Liver (tissue), 3 donors: ENCODE results near the gene CBX5.

Source experiments
- ATF3 ChIP-seq: IDR thresholded peaks from 2 replicates; pipeline ENCODE4 v1.6.1; 2016; ENCODE audit warnings: antibody characterized with exemption
- CTCF ChIP-seq: fragments of 150-350 bp; IDR thresholded peaks from 2 replicates; pipeline ENCODE4 v1.5.1; 2017; ENCODE audit warnings: improper control_type of control experiment, low read depth, low read length; ENCODE audit not compliant: missing input control
- FOXA1 ChIP-seq: IDR thresholded peaks from 2 replicates; pipeline ENCODE4 v1.6.1; 2016; ENCODE audit warnings: antibody characterized with exemption
- HNF4A ChIP-seq, 2 donors: conservative IDR thresholded peaks; 2 replicates each; pipeline ENCODE4 v1.6.1; 2016; ENCODE audit warnings: antibody characterized with exemption in 2 of 2, mild to moderate bottlenecking in 2 of 2
- MAX ChIP-seq: IDR thresholded peaks from 2 replicates; pipeline ENCODE4 v1.6.1; 2016; ENCODE audit warnings: antibody characterized with exemption
- RAD21 ChIP-seq, 2 donors: IDR thresholded peaks; 2 replicates each; pipeline ENCODE4 v1.6.1; 2016; ENCODE audit warnings: antibody characterized with exemption in 2 of 2, mild to moderate bottlenecking in 2 of 2
- REST ChIP-seq: IDR thresholded peaks from 2 replicates; pipeline ENCODE4 v1.6.1; 2016; ENCODE audit warnings: antibody characterized with exemption, mild to moderate bottlenecking
- TAF1 ChIP-seq: conservative IDR thresholded peaks from 2 replicates; pipeline ENCODE4 v1.6.1; 2016; ENCODE audit warnings: antibody characterized with exemption, mild to moderate bottlenecking
- donor health status: healthy.
- donor health status: healthy.

- no peak for TF ChIP-seq CTCF
- TF ChIP-seq ATF3 = no peak
- TF ChIP-seq RAD21 (IDR thresholded peaks at IDR 0.05) = no peak
- no peak for TF ChIP-seq MAX
- no peak for TF ChIP-seq REST
- TF ChIP-seq FOXA1 = no peak
- no peak for TF ChIP-seq TAF1
- TF ChIP-seq HNF4A (conservative IDR thresholded peaks at IDR 0.05) = no peak
Observed at GRCh38 chr12:54296393-54297099, 16.6 kb upstream of the CBX5 start.
